Spleen (tissue), 7 donors: ENCODE data around the gene IQSEC3.

ENCODE experiments used
- POLR2A ChIP-seq, 3 donors: fragments of 450-650 bp; IDR thresholded peaks; one replicate each; pipeline ENCODE4 v1.5.1; 2017; ENCODE audit warnings: antibody characterized with exemption in 3 of 3, mild to moderate bottlenecking in 1 of 3
- POLR2AphosphoS5 ChIP-seq, 3 donors: sonication (generic); formaldehyde crosslinking; IDR thresholded peaks; one replicate each; pipeline ENCODE4 v1.5.1; 2017; ENCODE audit warnings: antibody characterized with exemption in 3 of 3
- TF ChIP-seq, protein P1 (sequence below), 11 experiments: fragments of 200-600 bp in 7 of 11; fragments of 450-650 bp in 4 of 11; sonication (generic) in 4 of 11; IDR thresholded peaks in 8 of 11; conservative IDR thresholded peaks in 3 of 11; 1 replicate in 7 of 11; 2 replicates in 4 of 11; pipeline versions ENCODE4 v1.4.0 to v1.8.0; 2016 to 2021; ENCODE audit warnings: antibody characterized with exemption in 11 of 11, inconsistent platforms in 4 of 11, mild to moderate bottlenecking in 1 of 11
- donor health status: DM: no; HTN: no; CAD: no; lungs with moderate emphysema.
- donor health status: DM: no; HTN: no; CAD: no.
- donor health status: DM: no; HTN: no; CAD: no.

DNA sequence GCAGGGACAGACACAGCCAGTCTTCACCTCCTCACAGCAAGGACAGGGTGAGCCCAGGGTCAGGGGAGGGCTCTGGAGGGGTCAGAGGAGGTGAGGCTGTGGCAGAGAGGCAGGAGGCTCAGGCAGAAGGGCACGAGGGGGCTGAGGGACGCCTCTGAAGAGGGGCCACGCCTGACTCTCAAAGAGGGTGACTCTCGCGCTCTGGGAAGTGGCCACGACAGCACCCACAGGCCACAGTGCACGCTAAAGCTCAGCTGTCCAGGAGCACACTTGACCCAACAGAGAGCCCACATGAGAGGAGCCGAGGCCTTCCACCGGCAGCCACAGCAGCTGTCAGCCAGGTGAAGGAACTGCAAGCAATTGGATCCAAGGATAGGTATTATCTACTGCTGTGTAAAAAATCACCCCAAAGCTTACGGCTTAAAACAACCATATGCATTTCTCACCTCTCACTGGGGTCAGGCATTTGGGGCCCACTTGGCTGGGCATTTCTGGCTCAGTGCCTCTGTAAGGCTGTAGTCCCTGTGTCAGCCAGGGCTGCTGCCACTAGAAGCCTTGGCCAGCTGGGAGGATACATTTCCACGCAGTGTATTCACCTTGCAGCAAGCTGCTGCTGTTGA is 119.5 kb downstream of the IQSEC3 start:
- TF ChIP-seq, protein P1, sequence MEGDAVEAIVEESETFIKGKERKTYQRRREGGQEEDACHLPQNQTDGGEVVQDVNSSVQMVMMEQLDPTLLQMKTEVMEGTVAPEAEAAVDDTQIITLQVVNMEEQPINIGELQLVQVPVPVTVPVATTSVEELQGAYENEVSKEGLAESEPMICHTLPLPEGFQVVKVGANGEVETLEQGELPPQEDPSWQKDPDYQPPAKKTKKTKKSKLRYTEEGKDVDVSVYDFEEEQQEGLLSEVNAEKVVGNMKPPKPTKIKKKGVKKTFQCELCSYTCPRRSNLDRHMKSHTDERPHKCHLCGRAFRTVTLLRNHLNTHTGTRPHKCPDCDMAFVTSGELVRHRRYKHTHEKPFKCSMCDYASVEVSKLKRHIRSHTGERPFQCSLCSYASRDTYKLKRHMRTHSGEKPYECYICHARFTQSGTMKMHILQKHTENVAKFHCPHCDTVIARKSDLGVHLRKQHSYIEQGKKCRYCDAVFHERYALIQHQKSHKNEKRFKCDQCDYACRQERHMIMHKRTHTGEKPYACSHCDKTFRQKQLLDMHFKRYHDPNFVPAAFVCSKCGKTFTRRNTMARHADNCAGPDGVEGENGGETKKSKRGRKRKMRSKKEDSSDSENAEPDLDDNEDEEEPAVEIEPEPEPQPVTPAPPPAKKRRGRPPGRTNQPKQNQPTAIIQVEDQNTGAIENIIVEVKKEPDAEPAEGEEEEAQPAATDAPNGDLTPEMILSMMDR (IDR thresholded peaks at IDR 0.05 in 8 of 11, conservative IDR thresholded peaks at IDR 0.05 in 3 of 11) = no peak
- TF ChIP-seq POLR2A (IDR thresholded peaks at IDR 0.05) (no peak), POLR2AphosphoS5 (IDR thresholded peaks at IDR 0.05) (no peak)
